K562 (cell line): ENCODE measurements around the gene SPATS2. TPM values are rescaled to one million over a fixed set of nuclear protein-coding genes. Genes with fewer than 3 reads are reported as not detected.

ENCODE experiments used
- ATAC-seq: fragments of 200-7000 bp; cut with Tn5 transposase; 3 replicates; pipeline ENCODE4 v1.9.1; 2020; ENCODE audit warnings: moderate library complexity
- BruUV-seq: library from RNA; stranded (reverse); fragments of 400-500 nt; replicated peaks from 2 replicates; lab custom pipeline; 2021; lab: Mats Ljungman, UMichigan
- CTCF ChIA-PET: fragments of 300-600 bp; formaldehyde crosslinking; extraction: SDS; loops from one replicate; lab custom pipeline; 2021; ENCODE audit warnings: low intra/inter-chr PET ratio; lab: Yijun Ruan, JAX
- POLR2A ChIA-PET: fragments of 300-600, 350-650 bp; sonication (Branson Sonifier 250); formaldehyde crosslinking; extraction: SDS; loops from one replicate; lab custom pipeline; 2021; ENCODE audit warnings: antibody characterized with exemption, inconsistent platforms; lab: Yijun Ruan, JAX
- DNase-seq, 4 experiments: peaks; one replicate each; pipeline versions ENCODE4 v3.0.0 to v3.0.0-alpha.2; 2011 to 2018; ENCODE audit warnings: low spot score in 3 of 4, mixed read lengths in 3 of 4; ENCODE audit errors: extremely low read depth in 1 of 4
- FAIRE-seq: peaks from 2 replicates; lab custom pipeline; 2011; peaks lifted over from hg19 to GRCh38; lab: Jason Lieb, UNC
- H2AFZ ChIP-seq: 2 replicates; pipeline ENCODE4 v1.6.0; 2011; ENCODE audit warnings: low read depth, low read length, control low read depth, inconsistent platforms
- H3K27ac ChIP-seq: fragments of 200-600 bp; 3 replicates; pipeline ENCODE4 v1.8.0; 2011; ENCODE audit warnings: low read depth, mild to moderate bottlenecking, control low read depth, inconsistent platforms, low read length, moderate library complexity, mixed read lengths; ENCODE audit errors: extremely low read depth
- H3K27me3 ChIP-seq, 2 experiments: fragments of 300-600 bp in 1 of 2; 2 replicates in 1 of 2; 3 replicates in 1 of 2; pipeline versions ENCODE4 v1.6.0 to v1.8.0; 2011; ENCODE audit warnings: inconsistent platforms in 2 of 2, low read length in 2 of 2, mild to moderate bottlenecking in 1 of 2, mixed read lengths in 1 of 2, moderate library complexity in 1 of 2; ENCODE audit not compliant: control insufficient read depth in 2 of 2, insufficient read depth in 2 of 2
- H3K36me3 ChIP-seq: fragments of 300-600 bp; 3 replicates; pipeline ENCODE4 v1.8.0; 2011; ENCODE audit warnings: mild to moderate bottlenecking, low read length, inconsistent platforms; ENCODE audit not compliant: control insufficient read depth, insufficient read depth
- H3K4me1 ChIP-seq, 2 experiments: fragments of 200-600 bp in 1 of 2; replicated peaks in 1 of 2; 2 replicates in 1 of 2; 3 replicates in 1 of 2; pipeline versions ENCODE4 v1.5.1 to v1.8.0; 2011; ENCODE audit warnings: inconsistent platforms in 2 of 2, low read length in 2 of 2, mild to moderate bottlenecking in 1 of 2, mixed read lengths in 1 of 2, moderate library complexity in 1 of 2; ENCODE audit not compliant: control insufficient read depth in 2 of 2, insufficient read depth in 2 of 2
- H3K4me2 ChIP-seq: 2 replicates; pipeline ENCODE4 v1.6.1; 2011; ENCODE audit warnings: low read length, control low read depth, inconsistent platforms, mixed read lengths; ENCODE audit not compliant: insufficient read depth
- H3K4me3 ChIP-seq: fragments of 200-600 bp; sonication (generic), shearing (Covaris generic); 2 replicates; pipeline ENCODE4 v1.5.1; 2016; ENCODE audit warnings: control low read depth, inconsistent platforms
- H3K79me2 ChIP-seq: fragments of 200-600 bp; 3 replicates; pipeline ENCODE4 v1.8.0; 2011; ENCODE audit warnings: low read length, inconsistent platforms; ENCODE audit not compliant: control insufficient read depth, insufficient read depth
- H3K9ac ChIP-seq, 2 experiments: 2 replicates each; pipeline versions ENCODE4 v1.6.0 to v1.6.1; 2011; ENCODE audit warnings: low read depth in 2 of 2, low read length in 2 of 2, control low read depth in 1 of 2, inconsistent platforms in 1 of 2, mild to moderate bottlenecking in 1 of 2, mixed read lengths in 1 of 2; ENCODE audit not compliant: insufficient read depth in 1 of 2
- H3K9me1 ChIP-seq: one replicate; pipeline ENCODE4 v1.6.0; 2011; ENCODE audit warnings: inconsistent platforms, mild to moderate bottlenecking, low read length, moderate library complexity; ENCODE audit not compliant: control insufficient read depth, insufficient read depth
- H3K9me3 ChIP-seq: replicated peaks from 2 replicates; pipeline ENCODE4 v1.5.1; 2011; ENCODE audit warnings: low read depth, low read length, inconsistent platforms; ENCODE audit not compliant: control insufficient read depth, insufficient read depth
- H4K20me1 ChIP-seq: replicated peaks from 2 replicates; pipeline ENCODE4 v1.6.1; 2011; ENCODE audit warnings: low read length, inconsistent platforms, mixed read lengths; ENCODE audit not compliant: control insufficient read depth, insufficient read depth
- MCM3 ChIP-seq: fragments of 450-650 bp; IDR thresholded peaks from 2 replicates; pipeline ENCODE4 v1.6.1; 2016
- POLR2G ChIP-seq: fragments of 200-400 bp; formaldehyde crosslinking; IDR thresholded peaks from 2 replicates; pipeline ENCODE4 v1.6.1; 2017; ENCODE audit warnings: low read depth, mild to moderate bottlenecking, antibody characterized with exemption, low read length, moderate library complexity
- ZC3H4 ChIP-seq: sonication (generic); formaldehyde crosslinking; IDR thresholded peaks from 2 replicates; pipeline ENCODE4 v1.9.0; 2021; ENCODE audit warnings: missing genetic modification reagents, borderline replicate concordance
- WGBS: fragments of 100-300 bp; shearing (Covaris generic); methylation state at CpG from one replicate; pipeline ENCODE4 v1.1.6; 2016; ENCODE audit warnings: low coverage, mixed read lengths; ENCODE audit not compliant: insufficient coverage; ENCODE audit errors: missing lambda C conversion rate; 5-methylcytosine and 5-hydroxymethylcytosine counted together
- in situ Hi-C: fragments of 300-500 bp; cut with MboI; formaldehyde crosslinking; loops from 4 replicates; pipeline ENCODE4 v1.15.0; 2018; ENCODE audit warnings: inconsistent platforms, mixed read lengths
- intact Hi-C: fragments of 100-400 bp; cut with micrococcal nuclease; formaldehyde crosslinking; loops from 2 replicates; pipeline ENCODE4 v1.14.2; 2022
- polyA plus RNA-seq, 8 experiments: library from polyadenylated mRNA; depleted of rRNA in 4 of 8; stranded (reverse) in 5 of 8; unstranded in 3 of 8; fragments of >200 nt; fragmentation: Nextera tagmentation in 2 of 8; fragmentation: Illumina TruSeq in 1 of 8; extraction: Ambion mirVana in 2 of 8; extraction: Trizol in 1 of 8; gene quantifications; 2 replicates each; pipeline versions ENCODE4 v1.2.1 to v1.2.3, GENCODE V29; 2011 to 2014; ENCODE audit warnings: inconsistent platforms in 1 of 8, missing spikeins in 1 of 8
- total RNA-seq, 7 experiments: library from RNA; depleted of rRNA in 6 of 7; stranded (reverse); fragments of >200 nt in 6 of 7; fragmentation: Illumina TruSeq in 2 of 7; extraction: Trizol in 2 of 7; gene quantifications; 2 replicates each; pipeline versions ENCODE4 v1.2.1 to v1.2.3, GENCODE V29; 2011 to 2021; ENCODE audit warnings: low replicate concordance in 1 of 7

The SPATS2 gene
- total and polyA plus RNA-seq, 9 of the 15 experiments (the other 6 are each of a cell fraction or from before 2014, with no cell fraction given): 5.4 to 48.2 (median 17.5) TPM

DNA sequence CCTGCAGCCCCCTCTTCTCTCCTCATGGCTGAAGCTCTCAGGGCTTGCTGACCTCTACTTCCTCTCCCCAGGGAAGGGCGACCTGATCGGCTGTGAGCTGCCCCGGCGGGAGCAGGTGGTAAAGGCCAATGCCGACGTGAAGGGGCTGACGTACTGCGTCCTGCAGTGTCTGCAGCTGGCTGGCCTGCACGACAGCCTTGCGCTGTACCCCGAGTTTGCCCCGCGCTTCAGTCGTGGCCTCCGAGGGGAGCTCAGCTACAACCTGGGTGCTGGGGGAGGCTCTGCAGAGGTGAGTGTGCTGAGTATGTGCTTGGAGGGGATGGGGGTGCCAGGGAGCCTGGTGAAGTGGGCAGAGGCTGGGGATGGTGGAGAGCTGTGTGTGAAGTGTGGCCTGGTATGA lies 187.0 kb downstream of the SPATS2 start:
- H3K27ac ChIP-seq: no peak overlapping the region
- H3K27me3 ChIP-seq: peaks cover 0 to 37% of the 10 kb centered on the region in 2 experiments; a peak in 4 of 5 replicates
- CTCF ChIA-PET: interaction anchor here (0.8 to 2.6 kb wide), 5 partner anchors 23 to 196 kb away, joined by 3 to 20 read pairs (median 5); no protein-coding TSS in a partner anchor
- in situ Hi-C loops: no loop called here
- DNase-seq: no peak
- H3K4me3 ChIP-seq: no peak overlapping the region
- POLR2A ChIA-PET: interaction anchor here (0.6 to 1.9 kb wide), 11 partner anchors 8 to 311 kb away, joined by 3 to 12 read pairs (median 4); partner anchors contain the start of gene SPATS2
- no peak overlapping the region for H2AFZ ChIP-seq
- TF ChIP-seq MCM3 (no peak), POLR2G (peak; percentile 50), ZC3H4 (CRISPR knock-in tag) (0 out of 2 replicates have a peak, but pooled peaks have one; percentile 68)
- H4K20me1 ChIP-seq: 0 out of 2 replicates have a peak, but pooled peaks cover 3% of the 10 kb centered on the region
- no peaks in the 10 kb centered on the region for H3K79me2 ChIP-seq
- H3K9ac ChIP-seq: peak overlapping the region in 1 of 2 experiments; percentile 78; a peak in 2 of 4 replicates
- intact Hi-C loops: no loop called here
- no peak for FAIRE-seq
- H3K9me1 ChIP-seq: no peaks in the 10 kb centered on the region
- peaks cover 24% of the 10 kb centered on the region; the same call in 1 of the 3 replicates for H3K36me3 ChIP-seq
- no peak for ATAC-seq
- no peaks in the 10 kb centered on the region for H3K9me3 ChIP-seq
- BruUV-seq: no TSS peak
- WGBS: 71% methylated on average over 11 of the region's 15 CpGs
- peaks cover 0 to 22% of the 10 kb centered on the region in 2 experiments; a peak in 2 of 5 replicates for H3K4me1 ChIP-seq
- H3K4me2 ChIP-seq: no peak overlapping the region
